ENCODE measurements around the gene SRL.
"Not testable (repeated sequence)": the region's sequence is repeated elsewhere in the genome, so short reads cannot be mapped to it uniquely, and the experiment has no call there.

The SRL gene

GRCh38 chr16:4220358-4220757 is 21.5 kb downstream of the SRL start:
- DNase-seq, result no peak

DNA sequence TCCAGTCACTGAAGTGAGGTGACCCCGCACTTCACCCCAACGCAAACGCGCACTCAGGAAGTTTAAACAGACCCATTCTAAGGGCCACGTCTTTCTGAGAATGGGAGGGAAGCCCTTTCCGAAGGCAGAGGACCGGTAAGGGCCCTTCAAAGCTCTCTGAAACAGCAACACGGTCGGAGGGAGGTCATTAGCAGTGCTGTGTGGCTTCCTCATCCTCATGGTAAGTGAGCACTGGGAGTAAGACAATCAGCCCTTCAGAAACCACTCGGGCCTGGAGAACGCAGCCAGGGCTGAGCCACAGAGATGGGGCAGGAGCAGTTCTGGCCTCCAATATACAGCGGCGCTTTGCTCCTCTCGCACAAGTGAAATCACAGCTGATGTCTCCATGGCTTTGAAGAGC is 23.7 kb downstream of the SRL start:
- no peak for DNase-seq

DNA sequence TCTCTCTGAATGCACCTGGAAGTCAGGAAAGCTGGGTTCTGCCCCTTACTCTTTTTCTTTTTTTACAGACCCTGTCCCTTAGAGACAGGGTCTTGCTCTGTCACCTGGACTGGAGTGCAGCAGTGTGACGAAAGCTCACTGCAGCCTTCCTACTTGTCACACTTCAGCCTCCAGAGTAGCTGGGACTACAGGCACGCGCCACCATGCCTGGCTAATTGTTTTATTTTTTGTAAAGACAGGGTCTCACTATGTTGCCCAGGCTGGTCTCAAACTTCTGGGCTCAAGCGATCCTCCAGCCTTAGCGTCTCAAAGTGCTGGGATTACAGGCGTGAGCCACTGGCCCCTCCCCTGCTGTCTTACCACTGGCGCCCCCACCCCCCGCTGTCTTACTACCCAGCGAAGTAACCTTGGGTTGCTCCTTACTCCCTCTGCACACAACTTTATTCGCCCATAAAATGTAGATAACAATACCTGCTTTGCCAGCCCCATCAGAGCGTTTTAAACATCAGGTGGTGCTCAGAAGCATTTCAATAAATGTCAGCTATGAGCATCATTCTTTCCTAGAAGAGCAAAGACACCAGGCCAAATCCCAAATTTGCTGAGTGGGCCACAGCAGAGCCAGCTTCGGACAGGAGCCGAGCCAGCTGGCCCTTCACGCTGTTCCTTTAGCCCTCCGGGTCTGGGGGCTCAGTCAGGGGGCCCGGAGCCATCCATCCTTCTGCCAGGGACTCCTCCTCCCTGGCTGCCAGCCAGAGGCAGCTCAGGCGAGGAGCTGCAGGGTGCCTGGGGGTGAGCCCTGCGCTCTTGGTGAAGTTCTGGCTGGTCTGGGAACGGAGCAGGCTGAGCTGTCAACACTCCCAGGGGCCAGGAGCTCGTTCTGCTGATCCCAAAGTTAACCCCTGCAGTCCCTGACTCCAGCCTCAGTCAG is 24.4 kb downstream of the SRL start:
- no peak for DNase-seq

GRCh38 chr16:4216596-4216995 is 25.3 kb downstream of the SRL start:
- DNase-seq, result no peak

GRCh38 chr16:4215106-4215505 is 26.8 kb downstream of the SRL start:
- no peak for DNase-seq

GRCh38 chr16:4214215-4214621 is 27.7 kb downstream of the SRL start:
- DNase-seq, result no peak

DNA sequence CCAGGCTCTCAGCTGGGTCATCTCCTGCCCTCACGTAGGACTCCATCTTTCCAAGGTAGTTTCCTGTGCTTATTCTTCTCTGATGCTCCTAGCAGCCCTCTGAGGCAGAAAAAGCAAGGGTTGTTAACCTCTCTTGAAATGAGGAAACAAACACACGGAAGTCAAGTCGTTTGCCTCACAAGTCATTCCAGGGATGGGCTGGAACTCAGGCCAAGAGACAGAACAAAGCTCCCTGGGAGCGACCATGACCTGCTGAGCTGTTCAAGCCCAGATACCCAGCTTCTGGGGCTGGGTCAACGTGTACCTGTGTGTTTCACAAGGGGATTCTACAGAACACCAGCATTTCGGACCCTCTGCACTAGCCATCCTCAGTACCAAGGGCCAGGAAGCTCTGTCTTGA is 28.1 kb downstream of the SRL start:
- no peak for DNase-seq

GRCh38 chr16:4212934-4213296 is 29.0 kb downstream of the SRL start:
- DNase-seq, result no peak

- DNase-seq, result no peak
Measured at GRCh38 chr16:4212211-4212933, 29.5 kb downstream of the SRL start.

- DNase-seq, result not testable (repeated sequence)
Measured at GRCh38 chr16:4211445-4212210, 30.3 kb downstream of the SRL start.

DNA sequence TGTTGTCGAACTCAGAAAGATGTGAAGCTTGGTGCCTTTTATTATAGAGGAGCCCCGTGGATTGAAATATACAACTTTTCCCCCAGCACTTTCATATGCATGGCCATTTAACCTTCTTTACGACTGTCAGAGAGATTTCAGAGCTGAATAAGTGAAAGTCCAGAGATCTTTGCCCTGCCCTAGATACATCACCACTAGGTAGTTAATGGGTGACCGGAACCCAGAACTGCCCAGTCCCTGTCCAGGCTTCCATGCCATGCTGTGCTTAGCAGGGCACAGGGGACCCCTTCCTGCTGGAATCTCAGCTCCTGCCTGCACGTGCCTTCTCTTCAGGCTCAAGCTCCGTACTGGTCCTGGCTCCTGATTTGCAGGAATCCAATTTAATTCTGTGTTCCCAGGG is 32.2 kb downstream of the SRL start:
- no peak for DNase-seq

- no peak for DNase-seq
Measured at GRCh38 chr16:4208341-4208751, 33.5 kb downstream of the SRL start.

GRCh38 chr16:4207683-4208340 is 34.1 kb downstream of the SRL start:
- DNase-seq, result no peak

- no peak for DNase-seq
Measured at GRCh38 chr16:4207229-4207628, 34.7 kb downstream of the SRL start.

GRCh38 chr16:4206680-4207079 is 35.2 kb downstream of the SRL start:
- DNase-seq, result no peak

DNA sequence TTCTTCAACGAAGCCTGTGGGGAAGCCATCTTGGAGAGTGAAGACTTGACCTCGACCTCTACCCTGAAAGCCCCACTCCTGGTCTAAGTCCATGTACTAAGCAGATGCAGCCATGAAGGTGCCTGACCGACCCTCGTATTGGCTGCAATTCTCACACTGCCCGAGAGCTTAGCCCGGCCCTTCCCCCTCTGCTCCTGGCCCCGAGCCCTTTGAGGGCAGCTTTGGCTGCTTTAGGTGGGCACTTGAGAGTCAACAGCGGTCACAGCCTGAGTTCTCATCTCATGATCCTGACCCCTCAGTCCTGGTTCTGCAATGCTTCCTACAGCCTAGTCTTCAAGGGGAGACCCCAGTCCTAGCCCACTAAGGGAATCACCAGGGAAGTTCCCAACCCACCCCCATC is 35.9 kb downstream of the SRL start:
- DNase-seq, result no peak

GRCh38 chr16:4204521-4204920 is 37.4 kb downstream of the SRL start:
- no peak for DNase-seq

DNA sequence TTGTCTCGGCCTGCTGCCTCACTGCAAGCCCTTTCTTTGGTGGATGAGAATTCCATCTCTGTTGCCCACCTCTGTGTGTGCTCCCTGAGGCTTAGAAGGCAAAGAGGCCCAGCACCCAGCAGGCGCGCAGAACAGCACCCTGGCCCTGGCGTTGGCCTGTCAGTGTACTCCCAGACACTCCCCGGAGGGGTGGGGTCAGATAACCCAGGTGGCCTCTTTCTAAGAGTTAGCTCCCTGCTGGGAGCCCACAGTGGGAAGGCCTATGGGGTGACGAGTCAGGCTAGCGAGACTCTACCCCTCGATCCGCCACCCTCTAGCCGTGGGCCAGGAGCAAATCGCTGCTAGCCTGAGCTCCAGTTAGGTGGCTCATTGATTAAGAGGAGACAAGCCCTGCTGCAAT is 38.1 kb downstream of the SRL start:
- no peak for DNase-seq

GRCh38 chr16:4202615-4203345 is 39.1 kb downstream of the SRL start:
- no peak for DNase-seq

DNA sequence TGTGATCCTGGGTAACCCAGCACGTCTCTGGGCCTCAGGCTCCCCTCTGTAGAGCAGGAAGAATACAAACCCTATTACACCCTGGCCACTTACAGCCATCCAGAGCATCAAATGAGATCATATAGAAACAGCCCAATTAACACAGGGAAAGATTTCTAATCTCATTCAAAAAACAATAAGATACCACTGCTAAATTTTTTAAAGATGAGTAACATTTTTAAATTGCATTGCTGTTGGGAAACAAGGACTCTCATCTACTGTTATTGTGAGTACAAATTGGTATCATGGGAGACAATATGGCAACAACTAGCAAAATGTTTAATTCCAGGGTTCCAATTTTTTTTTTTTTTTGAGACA is 41.1 kb downstream of the SRL start:
- no peak for DNase-seq

DNA sequence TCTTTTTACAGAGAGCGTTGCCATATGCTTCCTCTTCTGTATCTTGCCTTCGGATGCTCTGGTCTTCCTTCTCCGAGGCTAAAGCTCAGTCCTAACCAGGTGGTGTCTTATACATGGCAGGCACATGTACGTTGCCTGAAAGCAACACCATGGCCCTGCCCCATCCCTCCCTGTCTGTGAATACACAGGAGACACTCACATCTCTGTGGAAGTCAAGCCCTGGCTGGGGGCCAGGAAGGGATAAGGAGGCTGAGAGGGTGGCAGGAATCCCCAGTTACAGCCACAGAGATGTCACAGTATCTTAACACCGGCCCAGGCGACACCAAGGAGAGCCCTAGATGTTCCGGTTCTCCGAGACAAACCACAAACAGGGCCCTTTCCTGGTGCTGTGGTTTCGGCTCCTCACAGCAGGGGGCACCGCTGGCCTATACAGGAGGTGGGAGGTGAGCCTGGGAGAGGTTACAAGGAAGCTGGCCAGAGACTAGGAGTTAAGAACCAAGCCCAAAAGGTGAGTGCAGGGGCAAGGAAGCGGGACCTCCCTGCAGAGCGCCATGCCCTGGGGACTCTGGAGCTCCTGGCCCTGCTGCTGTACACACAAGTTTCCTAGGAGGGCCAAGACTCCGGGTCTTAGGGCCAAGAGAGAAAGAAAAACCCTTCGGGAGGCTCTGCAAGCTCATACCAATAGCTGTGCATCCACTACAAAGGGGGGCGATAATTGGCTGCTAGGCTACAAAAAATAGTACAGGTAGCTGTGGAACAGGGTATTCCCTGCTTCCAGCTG is 41.7 kb downstream of the SRL start:
- DNase-seq, result peak; percentile 29

GRCh38 chr16:4198816-4199215 is 43.1 kb downstream of the SRL start:
- no peak for DNase-seq

Data from stimulated activated CD4-positive, alpha-beta T cell treated with anti-CD3 and anti-CD28 coated beads, Interleukin-4, amount 100 ng/mL, for 24 hours (primary cell).